SKM-1 treated with dmso at 0.1 percent for 144 hours (cell line): ENCODE results near the gene RNPEPL1.

Experiments used
- DNase-seq: peaks from one replicate; lab custom pipeline; 2025; ENCODE audit not compliant: unreplicated experiment; lab: John Stamatoyannopoulos, UW

The RNPEPL1 gene

DNA sequence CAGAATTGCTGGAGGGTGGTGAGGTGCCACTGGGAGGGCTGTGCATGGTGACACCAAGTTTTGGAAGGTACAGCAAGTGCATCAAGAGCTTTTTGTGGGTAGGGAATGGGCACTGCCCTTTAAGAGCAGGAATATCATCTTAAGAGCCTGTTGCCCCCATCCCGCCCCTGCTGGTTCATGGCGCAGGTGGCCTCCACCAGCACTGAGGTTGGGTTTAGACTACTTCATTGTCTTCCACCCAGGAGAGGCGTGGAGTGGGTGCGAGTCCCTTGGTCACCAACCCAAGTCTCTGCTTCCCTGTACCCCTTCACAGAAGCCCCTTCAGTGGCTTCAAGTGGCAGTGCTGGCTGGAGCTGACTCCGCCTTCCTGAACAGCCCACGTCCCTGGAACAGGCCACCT is 7.8 kb downstream of the RNPEPL1 start:
- no peak for DNase-seq

DNA sequence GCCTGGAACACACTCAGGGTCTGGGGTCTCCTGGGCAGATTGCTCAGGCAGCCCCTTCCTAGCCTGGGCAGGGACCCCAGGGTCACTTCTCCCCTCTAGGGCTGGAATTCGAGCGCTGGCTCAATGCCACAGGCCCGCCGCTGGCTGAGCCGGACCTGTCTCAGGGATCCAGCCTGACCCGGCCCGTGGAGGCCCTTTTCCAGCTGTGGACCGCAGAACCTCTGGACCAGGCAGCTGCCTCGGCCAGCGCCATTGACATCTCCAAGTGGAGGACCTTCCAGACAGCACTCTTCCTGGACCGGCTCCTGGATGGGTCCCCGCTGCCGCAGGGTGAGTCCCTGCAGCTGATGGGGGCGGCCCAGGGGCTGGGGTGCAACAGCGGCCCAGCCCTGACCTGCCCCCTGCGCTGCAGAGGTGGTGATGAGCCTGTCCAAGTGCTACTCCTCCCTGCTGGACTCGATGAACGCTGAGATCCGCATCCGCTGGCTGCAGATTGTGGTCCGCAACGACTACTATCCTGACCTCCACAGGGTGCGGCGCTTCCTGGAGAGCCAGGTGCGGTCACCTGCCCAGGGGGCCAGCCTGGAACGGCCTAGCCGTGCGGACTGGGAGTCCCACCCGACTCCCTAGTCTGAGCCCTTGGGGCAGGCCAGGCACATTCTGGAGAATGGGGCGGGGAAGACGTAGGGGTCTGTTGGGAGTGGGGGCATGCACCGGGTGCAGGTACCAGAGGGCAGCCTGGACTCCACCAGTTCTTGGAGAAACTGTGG is 8.3 kb downstream of the RNPEPL1 start:
- no peak for DNase-seq

DNA sequence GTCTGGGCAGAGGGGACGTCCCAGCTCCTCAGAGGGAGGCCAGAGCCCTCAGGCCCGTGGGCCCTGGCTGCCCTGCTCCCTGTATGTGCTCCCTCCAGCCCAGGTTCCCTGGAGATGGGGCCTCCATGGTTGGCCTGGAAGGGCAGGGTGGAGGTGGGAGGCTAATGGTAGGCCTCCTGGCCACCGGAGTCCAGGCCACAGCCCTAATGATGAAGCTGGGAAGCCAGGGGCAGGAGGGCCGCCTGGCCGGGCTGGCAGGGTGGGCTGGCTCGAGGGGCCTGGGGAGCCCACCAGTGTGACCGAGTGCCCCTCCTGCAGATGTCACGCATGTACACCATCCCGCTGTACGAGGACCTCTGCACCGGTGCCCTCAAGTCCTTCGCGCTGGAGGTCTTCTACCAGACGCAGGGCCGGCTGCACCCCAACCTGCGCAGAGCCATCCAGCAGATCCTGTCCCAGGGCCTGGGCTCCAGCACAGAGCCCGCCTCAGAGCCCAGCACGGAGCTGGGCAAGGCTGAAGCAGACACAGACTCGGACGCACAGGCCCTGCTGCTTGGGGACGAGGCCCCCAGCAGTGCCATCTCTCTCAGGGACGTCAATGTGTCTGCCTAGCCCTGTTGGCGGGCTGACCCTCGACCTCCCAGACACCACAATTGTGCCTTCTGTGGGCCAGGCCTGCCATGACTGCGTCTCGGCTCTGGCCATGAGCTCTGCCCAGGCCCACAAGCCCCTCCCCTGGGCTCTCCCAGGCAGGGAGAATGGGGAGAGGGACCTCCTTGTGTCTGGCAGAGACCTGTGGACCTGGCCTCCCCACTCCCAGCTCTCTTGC is 9.2 kb downstream of the RNPEPL1 start:
- DNase-seq: no peak

DNA sequence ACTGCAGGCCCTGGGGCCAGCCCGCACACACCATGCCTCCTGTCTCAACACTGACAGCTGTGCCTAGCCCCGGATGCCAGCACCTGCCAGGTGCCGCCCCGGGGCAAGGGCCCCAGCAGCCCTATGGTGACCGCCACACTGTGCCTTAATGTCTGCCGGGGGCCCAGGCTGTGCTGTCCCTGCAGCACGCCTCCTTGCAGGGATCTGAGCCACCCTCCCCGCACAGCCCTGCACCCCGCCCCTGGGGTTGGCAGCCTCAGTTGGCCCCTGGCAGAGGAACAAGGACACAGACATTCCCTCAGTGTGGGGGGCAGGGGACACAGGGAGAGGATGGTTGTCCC is 9.8 kb downstream of the RNPEPL1 start:
- no peak for DNase-seq

DNA sequence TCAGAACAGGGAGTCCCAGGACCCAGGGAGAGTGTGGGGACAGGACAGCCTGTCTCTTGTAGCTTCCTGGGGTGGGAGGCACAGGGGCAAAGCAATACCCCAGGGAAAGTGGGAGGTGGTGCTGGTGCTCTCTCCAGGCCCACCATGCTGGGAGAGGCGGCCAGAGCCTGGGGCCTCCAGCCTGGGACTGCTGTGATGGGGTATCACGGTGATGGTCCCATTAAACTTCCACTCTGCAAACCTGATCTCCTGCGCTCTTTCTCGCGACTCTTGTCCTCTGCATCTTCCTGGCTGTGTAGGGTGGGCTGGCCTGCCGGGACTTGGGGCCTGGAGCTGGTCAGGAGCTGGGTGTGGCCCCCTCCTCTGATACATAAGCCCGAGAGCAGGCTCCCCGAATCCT is 10.2 kb downstream of the RNPEPL1 start:
- DNase-seq: no peak

DNA sequence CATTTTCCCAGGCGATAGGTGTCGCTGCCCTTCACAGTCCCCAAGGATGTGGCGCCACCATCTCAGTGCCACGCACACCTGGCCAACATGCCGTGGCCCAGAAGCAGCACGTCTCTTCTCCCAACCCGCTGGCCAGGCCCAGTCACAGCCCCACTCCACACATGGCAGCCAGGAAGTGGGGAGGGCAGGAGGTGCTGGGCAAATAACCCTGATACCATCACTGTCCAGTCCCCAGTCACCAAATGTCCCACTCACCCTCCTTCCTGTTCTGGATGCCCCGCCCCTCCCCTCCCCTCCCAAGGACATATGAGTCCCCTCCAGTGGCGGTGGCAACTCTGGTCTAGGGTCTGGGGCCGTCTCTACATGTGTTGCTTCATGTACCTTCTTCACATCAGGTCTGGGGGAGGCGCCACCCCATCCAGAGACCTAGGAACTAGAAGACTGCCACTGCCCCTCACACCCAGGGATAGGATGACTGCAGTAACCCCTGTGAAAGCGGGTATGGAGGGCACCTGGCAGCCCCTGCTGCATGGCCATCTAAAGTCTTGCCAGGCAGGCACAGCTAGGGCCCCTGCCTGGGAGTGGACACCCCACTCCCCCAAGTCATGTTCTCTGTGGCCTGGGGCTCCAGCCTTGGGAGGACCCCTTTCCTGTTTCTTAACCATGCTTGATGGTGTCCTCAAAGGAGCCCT is 10.9 kb downstream of the RNPEPL1 start:
- no peak for DNase-seq

DNA sequence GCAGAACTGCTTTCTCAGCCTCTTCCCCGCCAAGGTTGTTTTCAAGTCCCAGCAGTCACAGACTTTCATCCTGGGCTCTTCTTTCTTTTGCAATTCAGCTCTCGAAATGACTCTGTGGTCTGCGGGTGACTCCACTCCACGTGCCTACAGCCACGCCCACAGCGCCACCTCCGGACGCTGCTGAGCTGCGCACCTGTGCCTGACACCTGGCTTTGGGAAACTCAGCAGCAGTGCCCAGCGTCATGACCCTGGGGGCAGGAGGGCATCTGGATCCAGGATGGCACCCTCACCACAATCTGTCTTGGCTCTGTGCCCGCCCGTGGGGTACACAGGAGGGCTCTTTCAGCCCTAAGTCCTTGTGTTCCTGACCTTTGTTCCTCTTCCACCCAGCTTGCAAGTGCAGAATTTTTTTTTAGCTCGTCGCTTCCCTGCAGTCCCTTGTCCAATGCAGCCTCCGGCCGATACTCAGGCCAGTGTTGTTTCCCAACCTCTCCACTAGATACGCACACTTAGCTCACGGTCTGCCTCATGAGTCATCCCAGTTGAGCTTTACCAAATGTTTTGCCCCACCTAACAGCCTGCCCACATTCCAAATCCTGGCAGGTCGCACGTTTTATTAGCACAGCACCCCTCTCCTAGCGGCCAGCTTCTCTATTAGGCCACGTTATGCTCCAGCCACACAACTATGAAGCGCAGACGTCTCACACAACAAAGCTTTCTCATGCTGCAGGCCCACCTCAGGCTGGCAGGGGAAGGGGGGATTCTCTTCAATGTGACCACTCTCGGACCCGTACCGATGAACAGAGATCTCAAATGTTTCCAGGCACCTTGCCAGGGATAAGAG is 11.7 kb downstream of the RNPEPL1 start:
- DNase-seq: peak; percentile 89

DNA sequence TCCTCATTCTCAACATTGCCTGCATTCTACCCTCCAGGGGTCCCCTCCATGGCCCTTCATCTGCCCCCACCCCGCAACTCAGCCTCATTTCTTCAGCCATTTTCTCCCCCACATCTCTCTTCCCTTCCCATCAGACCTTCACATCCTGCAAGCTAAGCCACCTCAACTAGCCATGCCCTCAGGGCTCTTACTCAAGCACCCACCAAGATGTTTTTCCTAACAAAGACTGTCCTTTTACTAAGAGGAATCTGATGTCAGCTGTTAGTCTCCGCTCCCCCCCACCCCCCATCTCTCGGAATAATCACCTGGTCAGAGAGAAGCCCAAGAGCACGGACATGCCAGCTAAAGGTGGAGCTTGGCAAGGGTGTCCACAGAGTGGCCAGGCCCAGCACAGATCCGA is 13.5 kb downstream of the RNPEPL1 start:
- DNase-seq: no peak

DNA sequence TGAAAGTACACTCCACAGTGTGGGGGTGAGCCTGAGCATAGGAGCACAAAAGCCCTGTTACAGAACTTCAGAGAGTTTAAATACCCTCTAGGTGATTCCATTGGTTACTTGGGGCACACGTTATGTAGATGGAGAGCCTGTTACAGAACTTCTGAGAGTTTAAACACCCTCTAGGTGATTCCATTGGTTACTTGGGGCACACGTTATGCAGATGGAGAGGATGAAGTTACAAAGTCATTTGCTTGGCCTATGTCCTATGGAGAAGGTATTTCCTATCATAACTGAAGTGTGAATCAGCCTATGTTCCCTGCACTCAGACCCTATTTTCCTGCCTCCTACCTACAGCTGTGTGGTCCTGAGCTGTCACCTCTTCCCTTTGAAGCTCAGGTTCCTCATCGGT is 14.5 kb downstream of the RNPEPL1 start:
- DNase-seq: no peak

DNA sequence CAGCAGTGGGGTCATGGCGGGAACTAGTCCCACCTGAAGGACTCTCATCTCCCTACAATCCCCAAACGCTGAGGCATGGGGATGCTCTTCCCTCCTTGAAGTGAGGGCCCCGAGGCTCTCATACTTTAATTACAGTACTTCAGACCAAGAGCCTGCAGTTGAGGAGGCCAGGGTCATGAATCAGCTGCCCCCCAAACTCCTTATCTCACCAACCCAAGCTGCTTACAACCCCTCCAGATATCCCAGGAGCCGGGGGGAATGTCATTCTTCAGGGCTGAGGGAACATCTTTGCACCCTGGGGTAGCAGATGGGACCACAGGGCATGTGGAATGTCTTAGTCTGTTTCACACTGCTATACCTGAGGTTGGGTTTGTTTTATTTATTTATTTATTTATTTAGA is 15.5 kb downstream of the RNPEPL1 start:
- DNase-seq: no peak

DNA sequence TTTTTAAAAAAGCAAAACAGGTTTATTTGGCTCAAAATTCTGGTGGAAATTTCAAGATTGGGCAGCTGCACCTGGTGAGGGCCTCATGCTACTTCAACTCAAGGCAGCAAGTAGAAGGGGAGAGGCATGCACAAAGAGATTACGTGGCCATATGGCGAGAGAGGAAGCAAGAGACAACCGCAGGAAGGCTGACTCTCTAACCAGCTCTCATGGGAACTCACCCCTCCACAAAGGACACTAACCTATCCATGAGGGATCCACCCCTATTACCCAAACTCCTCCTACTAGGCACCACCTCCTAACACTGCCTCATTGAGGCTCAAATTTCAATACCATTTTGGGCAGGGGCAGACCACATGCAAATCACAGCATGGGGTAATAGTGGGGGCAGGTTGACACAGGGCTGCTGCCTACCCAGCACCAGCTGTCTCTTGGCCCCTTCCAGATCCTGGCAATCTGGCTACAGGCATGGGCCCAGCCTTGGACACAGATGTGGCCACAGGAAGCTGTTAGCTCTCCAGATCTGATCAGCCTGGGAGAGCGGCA is 16.3 kb downstream of the RNPEPL1 start:
- peak; percentile 58 for DNase-seq

DNA sequence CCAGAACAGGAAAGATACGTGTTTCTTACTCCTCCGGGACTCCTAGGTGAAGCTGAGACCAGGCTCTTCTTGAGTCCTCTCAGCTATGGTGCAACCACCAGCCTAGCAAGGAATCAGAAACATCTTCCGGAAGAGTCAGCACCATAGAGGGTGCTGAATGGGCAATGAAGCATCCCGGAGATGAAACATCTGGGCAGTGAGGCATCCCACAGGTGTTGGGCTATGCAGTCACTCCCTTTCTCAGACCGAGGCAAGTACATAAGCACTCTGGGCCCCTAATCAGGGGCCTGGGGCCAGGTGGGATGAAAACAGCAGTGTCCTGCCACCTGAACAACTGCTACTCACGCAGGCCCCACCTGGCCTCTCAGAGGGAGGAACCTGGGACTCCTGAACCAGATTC is 16.8 kb downstream of the RNPEPL1 start:
- DNase-seq: no peak

DNA sequence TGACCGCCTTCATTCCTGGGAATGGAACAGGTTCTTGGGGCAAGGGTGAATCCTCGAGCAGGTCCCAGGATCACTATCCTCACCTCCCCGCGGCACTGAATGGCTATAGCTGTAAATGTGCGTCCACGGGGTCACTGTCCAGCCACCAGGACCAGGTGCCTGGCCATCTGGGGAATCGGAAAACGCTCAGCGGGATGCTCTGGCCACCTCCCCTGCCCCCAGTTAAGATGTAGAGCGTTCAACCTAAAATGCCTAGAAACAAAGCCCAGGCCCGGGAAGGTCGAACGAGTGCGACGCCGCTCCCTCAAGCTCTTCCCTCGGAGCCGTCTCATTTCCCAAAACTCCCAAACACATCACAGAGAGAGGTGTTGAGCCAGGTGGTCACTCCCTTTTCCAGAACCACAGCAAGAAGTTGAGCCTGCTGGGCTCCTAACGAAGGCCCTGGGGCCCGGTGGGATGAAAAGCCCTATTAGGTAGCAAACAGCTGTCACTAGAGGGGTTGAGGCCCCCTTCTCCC is 17.5 kb downstream of the RNPEPL1 start:
- no peak for DNase-seq

DNA sequence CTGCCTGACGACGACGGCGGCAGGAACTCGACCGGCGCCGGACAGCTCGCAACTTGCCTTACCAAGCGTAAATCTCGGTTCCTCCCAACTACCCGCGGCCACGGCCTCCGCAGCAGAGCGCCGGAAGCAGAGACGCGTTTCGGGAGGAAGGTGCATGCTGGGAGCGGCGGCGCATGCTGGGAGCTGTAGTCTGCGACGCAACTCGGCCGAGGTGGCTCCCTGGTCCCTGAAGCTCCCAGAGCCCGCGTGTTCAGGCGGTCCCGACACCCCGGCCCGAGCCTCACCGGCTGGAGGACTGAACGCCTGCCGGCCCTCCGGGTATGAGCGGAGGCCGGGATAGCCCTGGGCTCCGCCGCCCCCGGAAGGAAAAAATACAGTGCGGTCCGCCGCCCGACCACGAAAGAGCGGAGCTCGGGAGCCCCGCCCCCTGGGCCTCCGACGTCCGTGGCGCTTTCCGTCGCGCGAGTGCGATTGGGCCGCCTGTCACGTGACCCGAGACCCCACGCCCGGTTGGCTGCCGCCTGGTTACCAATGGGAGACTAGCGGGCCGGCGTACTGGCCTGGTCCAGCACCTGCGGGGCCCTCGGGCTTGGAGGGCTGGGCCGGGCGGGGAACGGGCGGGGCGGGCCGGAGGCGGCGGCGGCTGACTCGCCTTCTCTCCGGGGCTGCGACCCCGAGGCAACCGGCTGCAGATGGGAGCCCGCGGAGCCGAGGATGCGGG is 18.1 kb downstream of the RNPEPL1 start, which contains the start of gene CAPN10:
Gene CAPN10 (plus strand): TSS at position 537 of the 721 bp plus-strand sequence. CDS start 178 bp downstream, at position 715.
- peak; percentile 90 for DNase-seq

DNA sequence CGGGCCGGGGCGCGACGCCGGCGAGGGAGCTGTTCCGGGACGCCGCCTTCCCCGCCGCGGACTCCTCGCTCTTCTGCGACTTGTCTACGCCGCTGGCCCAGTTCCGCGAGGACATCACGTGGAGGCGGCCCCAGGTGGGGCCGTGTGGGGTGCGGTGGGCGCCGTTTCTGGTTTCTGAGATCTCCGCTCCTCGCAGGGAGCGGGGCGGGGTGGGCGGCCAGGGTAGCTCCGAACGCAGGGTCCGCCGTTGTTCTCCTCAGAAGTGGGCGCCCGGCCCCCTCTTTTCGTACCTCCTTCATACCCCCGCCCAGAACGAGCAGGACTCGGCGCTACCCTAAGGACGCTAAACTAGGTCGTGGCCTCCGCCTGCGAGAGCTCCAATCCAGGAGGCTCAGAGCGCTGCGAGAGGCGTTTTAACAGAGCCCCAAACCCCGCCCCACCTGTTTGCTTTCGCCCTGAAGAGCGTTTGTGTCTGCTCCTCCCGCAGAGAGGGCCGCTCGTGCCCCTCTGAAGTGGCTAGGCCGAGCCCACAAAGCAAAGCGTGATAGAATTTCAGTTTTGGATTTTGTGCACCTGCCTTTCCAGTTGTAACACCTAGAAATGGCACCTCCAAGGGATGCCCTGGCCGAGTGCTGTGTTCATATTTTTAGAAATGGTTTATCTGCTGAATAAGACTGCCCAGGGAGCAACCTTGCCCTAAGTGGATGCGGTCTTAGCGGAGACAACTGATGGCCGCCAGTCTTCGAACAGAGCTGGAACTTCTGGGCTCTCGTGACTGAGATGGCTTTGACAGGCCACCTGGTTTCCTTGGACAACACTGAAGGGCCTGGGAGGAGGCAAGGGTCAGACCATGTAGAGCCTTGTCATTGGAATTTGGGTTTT is 18.9 kb downstream of the RNPEPL1 start:
- no peak for DNase-seq

DNA sequence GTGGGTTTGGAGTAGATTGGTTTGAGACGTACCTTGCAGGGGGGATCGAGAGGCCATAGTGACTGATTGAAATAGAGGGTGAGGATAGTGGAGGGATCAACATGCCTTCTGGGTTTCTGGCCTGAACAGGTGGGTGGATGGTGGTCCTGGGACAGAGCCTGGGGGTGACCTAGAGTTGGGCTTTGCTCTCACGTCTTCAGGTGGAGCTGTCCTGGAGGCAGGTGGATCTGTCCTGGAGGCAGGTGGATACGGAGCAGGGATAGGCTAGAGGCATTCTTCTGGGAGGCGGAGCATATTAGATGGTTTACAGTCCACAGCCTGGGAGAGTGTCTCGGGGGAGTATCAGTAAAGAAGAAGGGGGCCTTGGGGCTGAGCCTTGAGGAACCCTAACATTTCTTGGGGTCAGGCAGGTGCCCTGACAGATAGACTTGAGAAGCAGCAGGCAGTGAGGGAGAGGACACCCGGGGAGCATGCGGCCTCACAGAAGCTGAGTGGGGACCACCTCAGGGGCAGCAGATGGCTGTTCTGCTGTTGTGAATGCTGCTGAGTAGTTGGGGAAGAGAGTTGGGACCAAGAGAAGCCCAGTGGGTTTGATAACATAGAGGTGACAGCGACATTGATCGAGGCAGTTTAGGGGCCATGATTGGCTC is 19.8 kb downstream of the RNPEPL1 start:
- no peak for DNase-seq

DNA sequence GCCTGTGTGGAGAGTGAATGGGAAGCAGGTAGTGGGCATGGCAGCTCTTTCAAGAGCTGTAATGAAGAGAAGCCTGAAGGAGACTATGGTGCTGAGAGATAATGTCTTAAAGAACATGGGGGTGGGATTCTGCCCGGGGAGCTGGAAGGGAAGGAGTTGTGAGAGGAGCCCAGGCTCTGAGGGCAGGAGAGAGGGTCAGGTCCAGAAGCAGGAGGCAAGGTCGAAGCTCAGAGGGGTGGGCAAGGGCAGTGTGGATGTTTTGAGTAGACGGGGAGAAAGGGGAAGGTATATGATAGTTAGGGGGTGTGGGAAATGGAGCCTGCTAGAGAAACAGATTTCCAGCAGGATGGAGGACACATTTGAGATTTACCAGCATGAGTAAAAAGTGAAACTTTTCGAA is 20.4 kb downstream of the RNPEPL1 start:
- no peak for DNase-seq

DNA sequence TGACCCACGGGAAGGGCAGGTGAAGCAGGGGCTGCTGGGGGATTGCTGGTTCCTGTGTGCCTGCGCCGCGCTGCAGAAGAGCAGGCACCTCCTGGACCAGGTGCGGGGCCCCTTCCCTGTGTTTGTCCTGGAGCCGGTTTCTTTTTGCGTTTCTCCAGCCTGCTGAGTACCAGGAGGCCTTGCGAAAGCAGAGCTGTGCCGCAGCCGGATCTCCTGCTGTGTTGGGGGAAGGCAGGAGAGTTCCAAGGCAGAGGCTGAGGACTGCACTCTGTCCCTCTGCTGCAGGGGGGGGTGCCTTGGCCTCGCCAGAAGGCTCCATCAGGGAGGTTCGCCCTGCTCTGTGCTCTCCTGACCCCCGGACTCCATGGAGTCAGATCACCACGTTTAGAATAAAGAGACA is 21.1 kb downstream of the RNPEPL1 start:
- no peak for DNase-seq
